Aorta (tissue), 5 donors: ENCODE results near the gene CCL3. TPM values are rescaled to one million over a fixed set of nuclear protein-coding genes. Genes with fewer than 3 reads are reported as not detected.
"Not testable (repeated sequence)": the region's sequence is repeated elsewhere in the genome, so short reads cannot be mapped to it uniquely, and the experiment has no call there.

Source experiments
- ATAC-seq: fragments of 200-7000 bp; cut with Tn5 transposase; one replicate; pipeline ENCODE4 v1.9.1; 2022; ENCODE audit warnings: moderate library complexity; ENCODE audit not compliant: low FRiP score
- DNase-seq, 2 donors: peaks; one replicate each; pipeline ENCODE4 v3.0.0-alpha.2; 2020
- H3K27ac ChIP-seq, 2 donors: one replicate each; pipeline ENCODE4 v1.5.1; 2013; ENCODE audit warnings: low read length in 2 of 2, mild to moderate bottlenecking in 2 of 2, moderate library complexity in 2 of 2, control low read depth in 1 of 2, inconsistent platforms in 1 of 2, low read depth in 1 of 2
- H3K27me3 ChIP-seq, 2 donors: one replicate each; pipeline ENCODE4 v1.6.1; 2013; ENCODE audit warnings: control low read depth in 1 of 2, low read length in 1 of 2, mild to moderate bottlenecking in 1 of 2, moderate library complexity in 1 of 2; ENCODE audit not compliant: insufficient read depth in 2 of 2, control insufficient read depth in 1 of 2
- H3K36me3 ChIP-seq, 2 donors: one replicate each; pipeline ENCODE4 v1.6.1; 2013; ENCODE audit warnings: control low read depth in 1 of 2, low read length in 1 of 2, mild to moderate bottlenecking in 1 of 2; ENCODE audit not compliant: insufficient read depth in 2 of 2, control insufficient read depth in 1 of 2
- H3K4me1 ChIP-seq, 2 donors: one replicate each; pipeline ENCODE4 v1.6.1; 2013; ENCODE audit warnings: low read length in 2 of 2, control low read depth in 1 of 2, mild to moderate bottlenecking in 1 of 2, moderate library complexity in 1 of 2; ENCODE audit not compliant: insufficient read depth in 2 of 2, control insufficient read depth in 1 of 2
- H3K4me3 ChIP-seq, 2 donors: one replicate each; pipeline ENCODE4 v1.5.1; 2013; ENCODE audit warnings: low read length in 2 of 2, control low read depth in 1 of 2, mild to moderate bottlenecking in 1 of 2
- H3K9me3 ChIP-seq: one replicate; pipeline ENCODE4 v1.6.1; 2013; ENCODE audit warnings: mild to moderate bottlenecking, low read length; ENCODE audit not compliant: control insufficient read depth
- WGBS, 2 donors: extraction: QIAGEN DNeasy Blood & Tissue Kit; methylation state at CpG; one replicate each; pipeline ENCODE4 v1.1.7; 2013; 5-methylcytosine and 5-hydroxymethylcytosine counted together
- intact Hi-C, 2 donors: fragments of 100-400 bp; cut with DNase I; formaldehyde crosslinking; loops; one replicate each; pipeline versions ENCODE4 v1.14.2 to v1.15.0; 2022
- polyA plus RNA-seq, 2 donors: library from polyadenylated mRNA; stranded (reverse); fragments of 200-250 nt; gene quantifications; one replicate each; pipeline ENCODE4 v1.2.3, GENCODE V29; 2013
- total RNA-seq, 2 donors: library from RNA; stranded (reverse); fragmentation: NEBNext Ultra II Directional; extraction: Animal tissue kit (Norgen Biotek cat#: 25700); gene quantifications; one replicate each; pipeline ENCODE4 v1.2.1, GENCODE V29; 2021
- donor health status: healthy with polysubstance abuse.
- donor health status: Bipolar disorder and iron deficiency.
- donor health status: DM: no; HTN: no; CAD: no.
- donor health status: DM: no; HTN: no; CAD: no.
- donor health status: DM: yes; HTN: yes; CAD: no.

The CCL3 gene
- total and polyA plus RNA-seq, 4 donors: 4.0 to 38.3 (median 12.3) TPM

DNA sequence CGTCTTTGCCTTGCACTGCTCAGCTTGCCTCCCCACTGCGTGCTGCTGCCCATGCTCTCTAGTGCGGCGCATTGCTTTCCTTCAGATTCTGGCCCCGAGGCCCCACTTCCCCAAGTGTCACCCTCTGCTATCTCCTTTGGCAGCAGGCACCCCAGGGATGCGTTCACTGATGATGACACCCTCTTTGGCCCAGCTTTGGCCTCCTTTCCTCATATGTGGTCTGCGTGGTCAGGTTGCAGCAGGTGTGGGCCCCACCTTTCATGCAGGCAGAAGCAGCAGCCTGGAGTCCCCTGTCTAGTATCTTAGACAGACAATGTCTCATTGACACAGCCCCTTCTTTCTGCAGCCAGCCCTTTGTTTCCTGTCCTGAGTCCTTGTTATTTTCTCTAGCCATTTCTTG is 4.8 kb upstream of the CCL3 start:
- H3K36me3 ChIP-seq: no peaks in the 10 kb centered on the region
- no peaks in the 10 kb centered on the region for H3K4me1 ChIP-seq
- H3K9me3 ChIP-seq: peaks cover 2% of the 10 kb centered on the region
- intact Hi-C loops: no loop called here
- H3K27me3 ChIP-seq: no peaks in the 10 kb centered on the region
- H3K4me3 ChIP-seq: no peak overlapping the region
- WGBS, 2 donors: 88 to 90% methylated on average over 7 of the region's 7 CpGs
- no peak overlapping the region for H3K27ac ChIP-seq
- ATAC-seq: no peak
- DNase-seq: no peak

DNA sequence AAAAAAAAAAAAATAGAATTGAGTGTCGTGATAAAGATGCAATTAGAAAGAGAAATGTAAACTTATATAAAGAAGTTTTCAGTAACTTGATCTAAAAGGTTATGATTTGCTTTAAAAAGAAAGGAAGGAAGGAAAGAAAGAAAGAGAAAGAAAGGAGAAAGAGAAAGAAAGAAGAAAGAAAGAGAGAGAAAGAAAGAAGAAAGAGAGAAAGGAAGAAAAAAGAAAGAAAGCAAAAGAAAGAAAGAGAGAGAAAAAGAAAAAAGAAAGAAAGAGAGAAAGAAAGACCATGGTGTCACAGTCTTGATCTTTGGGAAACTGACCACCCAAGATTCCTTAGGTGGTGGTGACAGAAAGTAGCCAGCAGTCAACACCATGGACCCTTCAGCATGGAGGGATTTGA is 4.3 kb upstream of the CCL3 start:
- WGBS, 2 donors: 80 to 82% methylated on average over 1 of the region's 1 CpG
- peaks cover 2% of the 10 kb centered on the region for H3K9me3 ChIP-seq
- no peak overlapping the region for H3K27ac ChIP-seq
- H3K36me3 ChIP-seq: no peaks in the 10 kb centered on the region
- no peaks in the 10 kb centered on the region for H3K27me3 ChIP-seq
- no peak overlapping the region for H3K4me3 ChIP-seq
- ATAC-seq: no peak
- H3K4me1 ChIP-seq: no peaks in the 10 kb centered on the region
- DNase-seq: no peak
- intact Hi-C loops: no loop called here

DNA sequence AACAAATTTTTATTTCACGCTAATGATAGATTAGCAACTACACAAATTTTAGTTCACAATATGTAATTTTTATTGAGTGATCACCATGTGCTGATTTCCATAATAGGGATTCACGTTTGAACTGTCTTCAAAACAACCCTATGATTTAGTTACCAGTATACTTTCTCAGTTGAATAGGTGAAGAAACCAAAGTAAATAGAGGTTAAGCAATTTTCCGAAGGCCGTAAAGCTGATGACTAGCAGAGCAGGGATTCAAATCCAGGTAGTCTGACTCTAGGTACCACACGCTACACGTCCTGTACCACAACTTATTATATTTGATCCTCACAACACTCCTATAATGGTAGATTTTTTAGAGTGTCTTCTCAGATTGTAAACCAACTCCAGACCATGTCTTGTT is 2.8 kb upstream of the CCL3 start:
- ATAC-seq, intact Hi-C loops, H3K4me1 ChIP-seq, DNase-seq, H3K27ac ChIP-seq, H3K27me3 ChIP-seq, H3K4me3 ChIP-seq, H3K9me3 ChIP-seq, H3K36me3 ChIP-seq: not testable (repeated sequence)
- 80 to 82% methylated on average over 6 of the region's 6 CpGs for WGBS, 2 donors

GRCh38 chr17:36092230-36092629 is 2.3 kb upstream of the CCL3 start:
- H3K27me3 ChIP-seq: no peaks in the 10 kb centered on the region
- ATAC-seq: no peak
- peaks cover 2% of the 10 kb centered on the region for H3K9me3 ChIP-seq
- H3K27ac ChIP-seq: no peak overlapping the region
- no peaks in the 10 kb centered on the region for H3K4me1 ChIP-seq
- H3K4me3 ChIP-seq: no peak overlapping the region
- H3K36me3 ChIP-seq: no peaks in the 10 kb centered on the region
- 63 to 68% methylated on average over 4 of the region's 4 CpGs for WGBS, 2 donors
- intact Hi-C loops: no loop called here
- DNase-seq: no peak

DNA sequence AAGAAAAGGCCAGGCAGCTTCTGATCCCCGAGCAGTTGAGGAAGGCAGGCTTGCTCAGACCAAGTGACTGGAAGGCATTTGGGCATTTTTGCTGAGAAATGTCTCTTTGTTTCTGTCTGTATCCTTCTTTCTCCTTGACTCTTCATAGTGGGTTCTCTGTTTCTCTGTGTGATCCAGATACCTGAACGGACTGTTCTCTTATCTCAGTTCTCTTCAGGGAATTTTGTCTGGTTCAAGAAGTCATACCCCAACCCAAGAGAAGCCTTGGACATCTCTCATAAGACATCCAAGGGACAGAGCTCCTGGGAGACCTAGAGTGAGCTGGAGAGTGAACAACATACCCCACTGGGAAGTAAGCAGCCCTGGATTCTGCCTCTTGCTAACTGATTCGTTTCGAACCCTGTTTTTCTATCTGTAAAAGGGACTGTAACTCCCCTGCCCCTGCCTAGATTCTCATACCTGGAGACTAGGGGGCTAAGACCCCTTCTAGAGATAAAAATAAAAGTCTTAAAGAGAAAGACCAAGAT is 541 bp downstream of the CCL3 start:
- H3K4me3 ChIP-seq: no peak overlapping the region
- DNase-seq (no peak), ATAC-seq (no peak)
- 56 to 59% methylated on average over 4 of the region's 4 CpGs for WGBS, 2 donors
- no peaks in the 10 kb centered on the region for H3K4me1 ChIP-seq
- H3K9me3 ChIP-seq: peaks cover 2% of the 10 kb centered on the region
- H3K27me3 ChIP-seq: no peaks in the 10 kb centered on the region
- intact Hi-C loops: no loop called here
- no peak overlapping the region for H3K27ac ChIP-seq
- H3K36me3 ChIP-seq: no peaks in the 10 kb centered on the region

DNA sequence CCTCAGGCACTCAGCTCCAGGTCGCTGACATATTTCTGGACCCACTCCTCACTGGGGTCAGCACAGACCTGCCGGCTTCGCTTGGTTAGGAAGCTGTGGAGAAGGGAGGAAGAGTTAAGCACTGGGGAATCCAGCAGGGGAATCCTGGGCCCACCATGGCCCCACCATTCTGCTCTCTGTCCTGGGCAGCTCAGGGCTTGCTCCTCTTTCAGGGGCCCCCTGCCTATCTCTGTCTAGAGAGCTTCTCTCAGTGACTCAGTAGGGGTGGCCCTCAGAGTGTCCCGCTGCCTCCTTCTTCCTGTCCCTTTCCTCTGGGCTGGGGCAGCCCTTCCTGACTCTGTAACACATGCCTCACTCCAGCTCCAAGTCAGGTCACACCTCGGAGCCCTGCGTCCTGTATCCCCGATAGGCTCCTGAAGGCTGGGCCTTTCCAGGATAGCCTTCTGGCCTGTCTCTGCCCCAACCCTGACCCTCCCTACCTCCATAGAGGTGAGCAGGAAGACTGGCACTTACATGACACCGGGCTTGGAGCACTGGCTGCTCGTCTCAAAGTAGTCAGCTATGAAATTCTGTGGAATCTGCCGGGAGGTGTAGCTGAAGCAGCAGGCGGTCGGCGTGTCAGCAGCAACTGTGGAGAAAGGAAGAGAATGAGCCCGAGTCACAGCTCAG is 1.1 kb downstream of the CCL3 start:
- Histone ChIP-seq H3K27me3 (no peaks in the 10 kb centered on the region), H3K36me3 (no peaks in the 10 kb centered on the region), H3K4me3 (no peak overlapping the region), H3K27ac (no peak overlapping the region), H3K9me3 (peaks cover 2% of the 10 kb centered on the region), H3K4me1 (no peaks in the 10 kb centered on the region)
- DNase-seq (no peak), ATAC-seq (no peak)
- WGBS, 2 donors: 76% methylated on average over 14 of the region's 14 CpGs
- intact Hi-C loops: no loop called here

DNA sequence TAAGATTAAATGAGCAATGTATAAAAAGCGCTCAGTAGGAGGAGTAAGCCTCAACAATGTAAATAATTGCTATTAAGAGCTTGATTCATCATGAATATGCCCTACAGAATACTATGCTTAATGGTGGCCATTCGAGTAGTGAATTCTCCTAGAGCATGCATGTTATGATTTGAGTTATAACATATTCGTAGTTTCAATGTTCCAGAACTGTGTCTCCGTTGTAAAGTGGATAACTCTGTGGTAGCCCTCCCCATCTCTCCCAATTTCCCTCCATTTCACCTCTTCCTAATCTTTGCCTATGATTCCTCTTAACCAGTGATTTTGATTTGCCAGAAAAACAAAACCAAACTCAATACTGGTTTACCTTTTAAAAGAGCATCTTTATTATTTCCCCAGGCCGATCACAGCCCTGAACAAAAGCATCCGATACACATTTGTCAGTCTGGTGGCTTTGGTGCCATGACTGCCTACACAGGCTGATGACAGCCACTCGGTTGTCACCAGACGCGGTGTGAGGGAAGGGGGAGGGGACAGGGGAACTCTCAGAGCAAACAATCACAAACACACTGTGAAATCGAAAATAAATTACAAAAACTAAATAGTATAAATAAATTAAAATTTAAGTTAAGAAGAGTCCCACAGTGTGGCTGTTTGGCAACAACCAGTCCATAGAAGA is 1.9 kb downstream of the CCL3 start:
- WGBS, 2 donors: 72 to 74% methylated on average over 9 to 10 of the region's 10 CpGs
- H3K27ac ChIP-seq, H3K27me3 ChIP-seq, H3K36me3 ChIP-seq, H3K4me3 ChIP-seq, H3K4me1 ChIP-seq, intact Hi-C loops, DNase-seq, H3K9me3 ChIP-seq, ATAC-seq: not testable (repeated sequence)

DNA sequence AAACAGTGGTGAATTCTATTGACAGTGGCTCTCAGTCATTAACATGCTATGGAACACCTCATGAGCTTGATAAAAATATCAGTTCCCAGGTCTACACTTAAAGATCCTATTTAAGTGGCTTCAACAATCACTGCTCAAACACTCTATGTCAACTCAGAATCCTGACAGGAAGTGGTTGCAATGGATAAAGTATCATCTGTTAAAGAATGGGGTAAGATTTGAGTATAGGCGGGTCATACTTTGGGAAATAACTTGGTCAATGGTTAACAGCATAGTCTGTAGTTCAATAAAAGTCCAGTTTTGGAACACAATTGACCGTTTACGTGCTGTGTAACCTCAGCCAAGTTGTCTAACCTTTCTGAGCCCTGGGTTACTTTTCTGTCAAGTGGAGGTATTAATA is 2.5 kb downstream of the CCL3 start:
- H3K4me3 ChIP-seq, H3K27ac ChIP-seq, DNase-seq, H3K27me3 ChIP-seq, intact Hi-C loops, ATAC-seq, H3K4me1 ChIP-seq, H3K9me3 ChIP-seq, H3K36me3 ChIP-seq: not testable (repeated sequence)
- WGBS, 2 donors: 100% methylated on average over 1 of the region's 3 CpGs; no CpG with 5 or more reads in 1 of the 2 donors

DNA sequence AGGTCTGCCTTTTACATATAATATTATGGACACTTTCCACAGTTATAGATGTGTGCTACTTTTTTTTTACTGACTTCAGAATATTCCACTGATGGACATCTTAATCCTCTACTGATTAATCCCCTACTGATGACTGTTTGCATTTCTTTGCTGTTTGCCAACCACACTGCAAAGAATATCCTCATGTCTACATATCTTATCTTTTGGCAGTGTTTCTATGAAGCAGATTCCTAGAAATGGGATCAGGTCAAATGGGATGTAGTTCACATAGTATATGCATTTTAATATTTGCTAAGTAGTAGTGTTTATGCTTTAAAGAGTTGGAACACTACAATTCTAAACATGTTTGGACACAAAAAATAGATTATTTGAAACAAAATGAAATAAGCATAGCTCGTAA is 3.2 kb downstream of the CCL3 start:
- Histone ChIP-seq H3K27me3 (no peaks in the 10 kb centered on the region), H3K4me1 (no peaks in the 10 kb centered on the region), H3K9me3 (peaks cover 2% of the 10 kb centered on the region), H3K4me3 (no peak overlapping the region), H3K27ac (no peak overlapping the region), H3K36me3 (no peaks in the 10 kb centered on the region)
- WGBS, 2 donors: 82 to 92% methylated on average over 1 of the region's 1 CpG
- no peak for DNase-seq
- intact Hi-C loops: no loop called here
- no peak for ATAC-seq
